Raji (cell line): ENCODE results near the gene LTBP3.

ENCODE experiments used
- POLR2A ChIP-seq: IDR thresholded peaks from 2 replicates; pipeline ENCODE4 v1.6.1; 2011; ENCODE audit warnings: low read depth, low read length, control low read depth; ENCODE audit not compliant: insufficient read depth

The LTBP3 gene

GRCh38 chr11:65502555-65503367 is 55.4 kb downstream of the LTBP3 start:
- TF ChIP-seq POLR2A: no peak

DNA sequence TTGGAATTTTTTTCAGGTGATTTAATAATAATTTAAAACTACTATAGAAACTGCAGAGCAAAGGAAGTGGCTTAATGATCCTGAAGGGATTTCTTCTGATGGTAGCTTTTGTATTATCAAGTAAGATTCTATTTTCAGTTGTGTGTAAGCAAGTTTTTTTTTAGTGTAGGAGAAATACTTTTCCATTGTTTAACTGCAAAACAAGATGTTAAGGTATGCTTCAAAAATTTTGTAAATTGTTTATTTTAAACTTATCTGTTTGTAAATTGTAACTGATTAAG is 55.9 kb downstream of the LTBP3 start:
- TF ChIP-seq POLR2A: no peak

- TF ChIP-seq POLR2A: no peak
Observed at GRCh38 chr11:65501472-65502273, 56.5 kb downstream of the LTBP3 start.

DNA sequence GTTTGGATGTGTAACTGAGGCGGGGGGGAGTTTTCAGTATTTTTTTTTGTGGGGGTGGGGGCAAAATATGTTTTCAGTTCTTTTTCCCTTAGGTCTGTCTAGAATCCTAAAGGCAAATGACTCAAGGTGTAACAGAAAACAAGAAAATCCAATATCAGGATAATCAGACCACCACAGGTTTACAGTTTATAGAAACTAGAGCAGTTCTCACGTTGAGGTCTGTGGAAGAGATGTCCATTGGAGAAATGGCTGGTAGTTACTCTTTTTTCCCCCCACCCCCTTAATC is 57.0 kb downstream of the LTBP3 start:
- TF ChIP-seq POLR2A: no peak

DNA sequence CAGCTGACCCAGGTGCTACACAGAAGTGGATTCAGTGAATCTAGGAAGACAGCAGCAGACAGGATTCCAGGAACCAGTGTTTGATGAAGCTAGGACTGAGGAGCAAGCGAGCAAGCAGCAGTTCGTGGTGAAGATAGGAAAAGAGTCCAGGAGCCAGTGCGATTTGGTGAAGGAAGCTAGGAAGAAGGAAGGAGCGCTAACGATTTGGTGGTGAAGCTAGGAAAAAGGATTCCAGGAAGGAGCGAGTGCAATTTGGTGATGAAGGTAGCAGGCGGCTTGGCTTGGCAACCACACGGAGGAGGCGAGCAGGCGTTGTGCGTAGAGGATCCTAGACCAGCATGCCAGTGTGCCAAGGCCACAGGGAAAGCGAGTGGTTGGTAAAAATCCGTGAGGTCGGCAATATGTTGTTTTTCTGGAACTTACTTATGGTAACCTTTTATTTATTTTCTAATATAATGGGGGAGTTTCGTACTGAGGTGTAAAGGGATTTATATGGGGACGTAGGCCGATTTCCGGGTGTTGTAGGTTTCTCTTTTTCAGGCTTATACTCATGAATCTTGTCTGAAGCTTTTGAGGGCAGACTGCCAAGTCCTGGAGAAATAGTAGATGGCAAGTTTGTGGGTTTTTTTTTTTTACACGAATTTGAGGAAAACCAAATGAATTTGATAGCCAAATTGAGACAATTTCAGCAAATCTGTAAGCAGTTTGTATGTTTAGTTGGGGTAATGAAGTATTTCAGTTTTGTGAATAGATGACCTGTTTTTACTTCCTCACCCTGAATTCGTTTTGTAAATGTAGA is 57.6 kb downstream of the LTBP3 start:
- peak; percentile 74 for TF ChIP-seq POLR2A

GRCh38 chr11:65499713-65500386 is 58.3 kb downstream of the LTBP3 start:
- no peak for TF ChIP-seq POLR2A

- TF ChIP-seq POLR2A: peak; percentile 98
Observed at GRCh38 chr11:65498977-65499712, 59.0 kb downstream of the LTBP3 start, which contains the start of gene MALAT1. TSS of gene MALAT1 (plus strand) at chr11:65499045.

DNA sequence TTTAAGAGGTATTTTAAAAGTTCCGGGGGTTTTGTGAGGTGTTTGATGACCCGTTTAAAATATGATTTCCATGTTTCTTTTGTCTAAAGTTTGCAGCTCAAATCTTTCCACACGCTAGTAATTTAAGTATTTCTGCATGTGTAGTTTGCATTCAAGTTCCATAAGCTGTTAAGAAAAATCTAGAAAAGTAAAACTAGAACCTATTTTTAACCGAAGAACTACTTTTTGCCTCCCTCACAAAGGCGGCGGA is 59.5 kb downstream of the LTBP3 start:
- no peak for TF ChIP-seq POLR2A

DNA sequence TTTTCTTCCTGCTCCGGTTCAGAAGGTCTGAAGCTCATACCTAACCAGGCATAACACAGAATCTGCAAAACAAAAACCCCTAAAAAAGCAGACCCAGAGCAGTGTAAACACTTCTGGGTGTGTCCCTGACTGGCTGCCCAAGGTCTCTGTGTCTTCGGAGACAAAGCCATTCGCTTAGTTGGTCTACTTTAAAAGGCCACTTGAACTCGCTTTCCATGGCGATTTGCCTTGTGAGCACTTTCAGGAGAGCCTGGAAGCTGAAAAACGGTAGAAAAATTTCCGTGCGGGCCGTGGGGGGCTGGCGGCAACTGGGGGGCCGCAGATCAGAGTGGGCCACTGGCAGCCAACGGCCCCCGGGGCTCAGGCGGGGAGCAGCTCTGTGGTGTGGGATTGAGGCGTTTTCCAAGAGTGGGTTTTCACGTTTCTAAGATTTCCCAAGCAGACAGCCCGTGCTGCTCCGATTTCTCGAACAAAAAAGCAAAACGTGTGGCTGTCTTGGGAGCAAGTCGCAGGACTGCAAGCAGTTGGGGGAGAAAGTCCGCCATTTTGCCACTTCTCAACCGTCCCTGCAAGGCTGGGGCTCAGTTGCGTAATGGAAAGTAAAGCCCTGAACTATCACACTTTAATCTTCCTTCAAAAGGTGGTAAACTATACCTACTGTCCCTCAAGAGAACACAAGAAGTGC is 60.0 kb downstream of the LTBP3 start:
- no peak; the same call in 1 of the 2 replicates for TF ChIP-seq POLR2A

DNA sequence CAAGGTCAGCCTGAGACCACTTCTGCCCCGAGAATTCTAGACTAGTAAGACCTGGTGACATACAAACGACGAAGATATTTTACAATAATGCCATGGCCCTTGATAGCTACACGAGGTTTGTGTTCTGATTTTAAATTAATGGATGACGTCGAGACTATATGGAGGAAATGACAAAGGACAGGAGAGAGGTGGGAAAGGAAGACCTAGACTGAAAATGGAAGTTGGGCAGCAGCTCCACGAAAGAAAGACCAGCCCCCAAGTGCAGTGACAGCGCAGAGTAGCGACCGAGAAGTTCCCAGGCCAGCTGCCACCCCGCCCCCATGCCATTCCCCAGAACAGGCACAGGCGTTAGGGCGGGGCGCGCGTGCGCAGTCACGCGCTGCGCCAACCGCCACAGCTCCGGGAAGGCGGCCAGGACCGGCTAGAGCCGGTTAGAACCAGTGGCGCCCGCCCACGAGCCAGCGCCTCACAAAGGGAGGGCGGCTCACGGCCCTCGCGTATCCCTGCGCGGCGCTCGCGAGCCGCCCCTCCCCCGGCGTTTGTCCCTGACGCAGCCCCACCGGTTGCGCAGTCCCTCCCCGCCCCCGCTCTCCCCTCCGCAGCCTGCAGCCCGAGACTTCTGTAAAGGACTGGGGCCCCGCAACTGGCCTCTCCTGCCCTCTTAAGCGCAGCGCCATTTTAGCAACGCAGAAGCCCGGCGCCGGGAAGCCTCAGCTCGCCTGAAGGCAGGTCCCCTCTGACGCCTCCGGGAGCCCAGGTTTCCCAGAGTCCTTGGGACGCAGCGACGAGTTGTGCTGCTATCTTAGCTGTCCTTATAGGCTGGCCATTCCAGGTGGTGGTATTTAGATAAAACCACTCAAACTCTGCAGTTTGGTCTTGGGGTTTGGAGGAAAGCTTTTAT is 60.8 kb downstream of the LTBP3 start:
- TF ChIP-seq POLR2A: peak; percentile 84

- no peak for TF ChIP-seq POLR2A
Observed at GRCh38 chr11:65496304-65497140, 61.6 kb downstream of the LTBP3 start.

GRCh38 chr11:65493367-65494176 is 64.6 kb downstream of the LTBP3 start:
- no peak; the same call in 1 of the 2 replicates for TF ChIP-seq POLR2A
